Lower leg skin (tissue), 4 donors: Measurements from ENCODE around the gene DSP. TPM values are rescaled to one million over a fixed set of nuclear protein-coding genes. Genes with fewer than 3 reads are reported as not detected.

Experiments used
- DNase-seq, 2 donors: peaks; one replicate each; pipeline ENCODE4 v3.0.0-alpha.2; 2019; ENCODE audit warnings: low spot score in 2 of 2
- H3K4me3 ChIP-seq: fragments of 200-600 bp; sonication (generic); 2 replicates; pipeline ENCODE4 v1.5.1; 2017; ENCODE audit warnings: mild to moderate bottlenecking, low read depth; ENCODE audit not compliant: poor library complexity, severe bottlenecking
- CTCF ChIP-seq, 3 donors: fragments of 450-650 bp; IDR thresholded peaks; one replicate each; pipeline ENCODE4 v1.5.1; 2016; ENCODE audit warnings: antibody characterized with exemption in 3 of 3, mild to moderate bottlenecking in 3 of 3, moderate library complexity in 2 of 3
- POLR2A ChIP-seq, 2 donors: fragments of 450-650 bp; IDR thresholded peaks; one replicate each; pipeline ENCODE4 v1.6.1; 2016 to 2017; ENCODE audit warnings: antibody characterized with exemption in 2 of 2, mild to moderate bottlenecking in 1 of 2, moderate library complexity in 1 of 2
- WGBS, 2 donors: methylation state at CpG; one replicate each; pipeline ENCODE4 v1.1.5; 2018; 5-methylcytosine and 5-hydroxymethylcytosine counted together
- intact Hi-C: fragments of 100-400 bp; cut with DNase I; formaldehyde crosslinking; loops from one replicate; pipeline ENCODE4 v1.15.0; 2023; ENCODE audit warnings: low total_unique reads
- total RNA-seq, 4 donors: library from RNA; depleted of rRNA; stranded (reverse); fragments of >200 nt; gene quantifications; one replicate each; pipeline ENCODE4 v1.1.0, GENCODE V29; 2016

The DSP gene
- total RNA-seq, 4 donors from 2014 or later = 2,143 to 2,497 (median 2,321) TPM

DNA sequence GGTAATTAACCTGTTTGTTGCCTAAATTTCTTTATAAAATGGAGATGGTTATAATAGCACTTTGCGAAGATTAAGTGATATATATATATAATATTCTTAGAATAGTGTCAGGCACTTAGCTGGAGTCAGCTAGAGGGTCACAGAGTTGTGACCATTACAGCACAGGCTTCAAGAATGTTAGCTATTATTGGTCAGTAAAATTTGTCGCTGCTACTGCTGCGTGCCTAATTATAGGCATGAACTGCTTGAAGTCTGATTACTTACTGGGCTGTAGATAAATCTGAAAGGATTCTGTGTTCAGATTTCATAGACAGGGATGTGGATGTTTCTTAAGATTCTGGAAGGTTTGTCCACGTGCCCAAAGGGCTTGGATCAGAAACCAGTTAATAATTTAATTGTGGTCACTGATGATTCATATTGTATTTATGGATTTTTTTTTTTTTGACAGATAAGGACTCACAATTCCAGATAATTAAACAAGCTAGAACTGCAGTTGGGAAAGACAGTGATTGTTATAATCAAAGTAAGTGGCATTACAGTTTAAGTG, 53.2 kb downstream of the DSP start:
- TF ChIP-seq POLR2A (IDR thresholded peaks at IDR 0.05) = no peak
- no peak for TF ChIP-seq CTCF (IDR thresholded peaks at IDR 0.05)
- WGBS, 2 donors = 82 to 85% methylated on average over 4 of the region's 4 CpGs
- H3K4me3 ChIP-seq = no peak overlapping the region
- no peak for DNase-seq
- intact Hi-C loops = no loop called here

DNA sequence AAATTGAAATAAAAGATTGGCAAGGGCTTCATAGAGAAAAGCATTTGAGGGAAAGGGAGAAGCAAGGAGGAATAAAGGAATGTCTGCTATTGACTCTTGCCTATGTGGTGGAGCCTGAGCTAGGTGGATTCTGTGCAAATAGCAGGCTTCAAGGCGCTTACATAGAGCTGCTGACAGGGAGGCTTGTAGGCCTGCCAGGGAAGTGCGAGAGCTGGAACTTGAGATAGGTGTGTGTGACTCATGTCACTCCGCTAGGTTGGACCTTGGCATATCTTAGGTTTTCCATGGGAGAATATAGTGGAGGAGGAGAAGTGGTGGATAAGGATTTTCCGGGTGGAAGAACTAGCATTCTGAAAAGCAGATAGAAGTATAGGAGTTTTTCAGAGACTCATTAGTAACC, 62.5 kb downstream of the DSP start:
- H3K4me3 ChIP-seq = no peak overlapping the region
- no peak for DNase-seq
- 59 to 86% methylated on average over 4 of the region's 4 CpGs for WGBS, 2 donors

DNA sequence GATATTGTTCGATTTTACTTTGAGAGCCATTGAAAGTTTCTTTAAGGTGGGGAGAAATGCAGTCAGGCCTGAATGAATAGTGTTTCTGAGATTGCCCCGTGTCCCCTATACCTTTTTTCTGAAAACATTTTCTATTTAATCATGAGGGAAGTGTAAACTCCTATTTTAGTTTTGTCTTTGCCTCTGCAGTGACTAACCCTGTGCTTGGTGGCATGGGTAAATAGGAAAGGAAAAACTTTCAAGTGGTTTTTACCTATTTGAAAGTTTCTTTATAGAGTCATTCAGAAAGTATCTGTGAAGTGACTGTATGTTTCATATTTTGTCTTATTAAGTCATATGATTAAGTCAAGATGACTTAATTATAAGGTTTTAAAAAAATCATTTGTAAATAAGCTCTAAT, 63.0 kb downstream of the DSP start:
- 95 to 98% methylated on average over 2 of the region's 2 CpGs for WGBS, 2 donors
- no peak overlapping the region for H3K4me3 ChIP-seq
- DNase-seq = no peak
- no peak for TF ChIP-seq CTCF (IDR thresholded peaks at IDR 0.05)
- no peak for TF ChIP-seq POLR2A (IDR thresholded peaks at IDR 0.05)
- intact Hi-C loops = no loop called here

More for the DNA sequence above, 62.5 kb downstream of the DSP start:
- intact Hi-C loops = no loop called here
- TF ChIP-seq POLR2A (IDR thresholded peaks at IDR 0.05) = no peak
- TF ChIP-seq CTCF (IDR thresholded peaks at IDR 0.05) = no peak

DNA sequence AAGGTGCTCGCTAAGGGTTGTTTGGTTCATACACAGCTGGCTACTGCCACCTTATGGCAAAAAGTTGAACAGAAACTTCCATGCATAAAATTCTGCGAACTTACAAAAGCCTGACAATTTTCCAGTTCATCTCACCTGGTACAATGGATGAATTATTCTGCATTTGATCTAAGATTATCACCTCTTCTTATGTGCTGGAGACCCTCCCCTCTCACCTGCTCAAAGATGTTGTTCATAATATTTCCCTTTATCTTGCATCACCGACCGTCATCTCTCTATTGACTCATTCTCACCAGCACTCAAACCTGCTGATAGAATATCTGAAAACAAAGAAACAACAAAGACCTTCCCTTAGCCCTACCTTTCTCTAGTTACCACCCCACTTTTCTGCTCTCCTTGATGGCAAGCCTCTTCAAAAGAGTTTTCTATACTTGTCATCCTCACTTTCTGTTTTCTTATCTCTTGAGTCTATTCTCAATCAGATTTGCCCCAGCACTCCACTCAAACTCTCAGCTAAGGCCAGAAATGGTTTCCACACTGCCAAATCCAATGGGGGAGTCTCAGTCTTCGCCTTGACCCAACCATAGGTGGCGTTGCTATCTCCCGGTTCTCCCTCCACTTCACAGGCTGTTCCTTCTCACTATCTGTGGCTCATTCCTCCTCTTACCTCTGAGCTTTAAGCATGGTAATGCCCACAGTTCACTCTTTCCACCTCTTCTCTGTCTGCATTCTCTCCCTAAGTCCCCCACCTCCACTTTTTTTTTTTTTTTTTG, 74.3 kb downstream of the DSP start:
- H3K4me3 ChIP-seq = no peak overlapping the region
- DNase-seq = peak in 1 of 2 donors; percentile 42
- WGBS, 2 donors = 23 to 25% methylated on average over 7 of the region's 7 CpGs
- intact Hi-C loops = no loop called here
- TF ChIP-seq CTCF (IDR thresholded peaks at IDR 0.05) = no peak
- TF ChIP-seq POLR2A (IDR thresholded peaks at IDR 0.05) = no peak

DNA sequence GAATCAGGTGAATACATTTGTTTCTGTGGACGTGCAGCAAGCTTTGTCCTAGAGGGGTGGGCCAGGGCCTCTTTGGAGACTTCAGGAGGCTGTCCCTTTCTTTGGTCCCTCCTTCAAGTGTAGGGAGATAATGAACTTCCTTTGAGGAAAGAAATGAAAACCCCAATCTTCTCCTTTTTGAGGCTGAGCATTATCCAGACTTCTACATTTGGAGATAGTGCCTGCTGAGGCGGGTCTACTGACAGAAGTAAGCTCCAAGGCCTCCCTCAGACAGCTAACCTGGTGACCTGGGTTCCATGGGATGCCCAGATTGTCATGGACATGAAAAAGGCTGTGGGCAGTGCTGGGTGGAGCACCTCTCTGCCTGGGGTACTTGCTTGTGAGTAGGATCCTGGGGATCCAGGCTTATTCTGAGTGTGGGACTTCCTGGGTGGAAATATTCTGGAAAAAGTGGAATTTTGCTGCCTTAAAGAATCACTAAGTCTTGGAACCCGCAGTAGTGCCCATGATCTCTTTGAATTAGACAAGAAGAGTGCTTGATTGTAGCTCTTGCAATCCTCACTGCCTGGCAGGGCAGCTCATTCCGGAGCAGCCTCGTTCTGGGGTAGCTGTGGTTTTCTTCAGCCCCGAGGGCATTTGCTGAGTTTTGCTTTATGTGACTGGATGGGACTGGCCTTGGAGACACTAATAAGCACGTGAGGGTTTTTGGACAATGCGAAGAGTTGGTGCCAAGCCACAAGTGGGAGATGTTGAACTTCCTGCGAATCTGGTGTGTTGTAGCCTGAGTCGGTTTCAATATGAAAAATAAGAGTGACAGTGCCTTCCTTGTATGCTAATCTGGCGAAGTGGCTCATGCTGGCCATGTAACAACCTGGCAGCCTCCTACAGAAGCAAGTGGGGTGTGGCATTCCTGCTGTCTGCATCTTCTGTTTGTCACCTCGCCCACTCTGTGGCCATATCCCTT, 76.6 kb downstream of the DSP start:
- TF ChIP-seq CTCF (IDR thresholded peaks at IDR 0.05) = no peak
- TF ChIP-seq POLR2A (IDR thresholded peaks at IDR 0.05) = no peak
- no peak overlapping the region for H3K4me3 ChIP-seq
- WGBS, 2 donors = 25% methylated on average over 12 of the region's 12 CpGs
- intact Hi-C loops = no loop called here
- DNase-seq = peak; percentile 91 to 96
